HCT116 (cell line): ENCODE measurements around the gene PLEKHM3. TPM values are rescaled to one million over a fixed set of nuclear protein-coding genes. Genes with fewer than 3 reads are reported as not detected.

Experiments used
- ATAC-seq: fragments of 200-7000 bp; cut with Tn5 transposase; 2 replicates; pipeline ENCODE4 v1.9.1; 2020; ENCODE audit warnings: mild to moderate bottlenecking, moderate library complexity
- BruUV-seq: library from RNA; stranded (reverse); fragments of 400-500 nt; replicated peaks from 2 replicates; lab custom pipeline; 2021; lab: Mats Ljungman, UMichigan
- CTCF ChIA-PET: fragments of 300-600 bp; sonication (Branson Sonifier 250); formaldehyde crosslinking; loops from one replicate; lab custom pipeline; 2021; ENCODE audit warnings: antibody characterized with exemption; lab: Charles Lee
- POLR2A ChIA-PET: fragments of 300-600, 350-600 bp; sonication (Branson Sonifier 250); formaldehyde crosslinking; loops from one replicate; lab custom pipeline; 2021; ENCODE audit warnings: antibody characterized with exemption; lab: Charles Lee
- RAD21 ChIA-PET, 2 experiments: fragments of 300-600 bp; sonication (Branson Sonifier 250); formaldehyde crosslinking; loops; one replicate each; lab custom pipeline; 2023; ENCODE audit warnings: low total read pairs in 2 of 2; ENCODE audit not compliant: uncharacterized antibody in 2 of 2, unreplicated experiment in 2 of 2, low non-redundant PET in 1 of 2; lab: Charles Lee
- DNase-seq: peaks from one replicate; pipeline ENCODE4 v3.0.0-alpha.2; 2010; ENCODE audit warnings: low read depth, low spot score
- H2AFZ ChIP-seq: fragments of 200-600 bp; shearing (Covaris generic), sonication (generic); 2 replicates; pipeline ENCODE4 v1.6.1; 2017; ENCODE audit warnings: low read depth, mixed run types, mixed read lengths, antibody characterized with exemption, low read length; ENCODE audit not compliant: poor library complexity, severe bottlenecking
- H3K27ac ChIP-seq: 2 replicates; pipeline ENCODE4 v1.5.1; 2012; ENCODE audit warnings: low read depth, low read length
- H3K27me3 ChIP-seq: fragments of 200-600 bp; sonication (generic); 2 replicates; pipeline ENCODE4 v1.6.1; 2016; ENCODE audit warnings: mixed run types, low read length, mixed read lengths; ENCODE audit not compliant: insufficient read depth
- H3K36me3 ChIP-seq, 2 experiments: fragments of 200-500 bp in 1 of 2; fragments of 200-600 bp in 1 of 2; sonication (Bioruptor generic) in 1 of 2; sonication (generic) in 1 of 2; 2 replicates each; pipeline versions ENCODE4 v1.5.1 to v1.6.1; 2014 to 2016; ENCODE audit warnings: low read length in 2 of 2, inconsistent platforms in 1 of 2, mixed read lengths in 1 of 2, mixed run types in 1 of 2; ENCODE audit not compliant: insufficient read depth in 2 of 2, control insufficient read depth in 1 of 2
- H3K4me1 ChIP-seq, 2 experiments: fragments of 200-600 bp in 1 of 2; sonication (generic) in 1 of 2; 2 replicates each; pipeline versions ENCODE4 v1.5.1 to v1.6.1; 2012 to 2017; ENCODE audit warnings: low read length in 2 of 2, inconsistent platforms in 1 of 2, mild to moderate bottlenecking in 1 of 2, mixed read lengths in 1 of 2, mixed run types in 1 of 2, moderate library complexity in 1 of 2; ENCODE audit not compliant: insufficient read depth in 2 of 2, control insufficient read depth in 1 of 2
- H3K4me2 ChIP-seq: fragments of 200-600 bp; sonication (generic); 2 replicates; pipeline ENCODE4 v1.6.1; 2017; ENCODE audit warnings: mixed run types, low read length, mixed read lengths
- H3K4me3 ChIP-seq, 2 experiments: fragments of 200-600 bp in 1 of 2; sonication (generic) in 1 of 2; replicated peaks in 1 of 2; 2 replicates each; pipeline ENCODE4 v1.5.1; 2011 to 2016; ENCODE audit warnings: low read length in 2 of 2, control low read depth in 1 of 2, low read depth in 1 of 2, mild to moderate bottlenecking in 1 of 2, mixed read lengths in 1 of 2, mixed run types in 1 of 2
- H3K79me2 ChIP-seq: fragments of 200-600 bp; sonication (generic); 2 replicates; pipeline ENCODE4 v1.6.1; 2017; ENCODE audit warnings: mild to moderate bottlenecking, mixed run types, low read length, moderate library complexity, mixed read lengths; ENCODE audit not compliant: insufficient read depth
- H3K9ac ChIP-seq: fragments of 200-600 bp; sonication (generic); 2 replicates; pipeline ENCODE4 v1.6.1; 2016; ENCODE audit warnings: low read length, mixed read lengths
- H3K9me2 ChIP-seq: fragments of 200-600 bp; sonication (generic), shearing (Covaris generic); 2 replicates; pipeline ENCODE4 v1.6.1; 2017; ENCODE audit warnings: mixed run types, mild to moderate bottlenecking, moderate library complexity; ENCODE audit not compliant: insufficient read depth
- H3K9me3 ChIP-seq, 2 experiments: fragments of 200-500 bp in 1 of 2; fragments of 200-600 bp in 1 of 2; sonication (Bioruptor generic) in 1 of 2; sonication (generic) in 1 of 2; 2 replicates each; pipeline ENCODE4 v1.6.1; 2014 to 2017; ENCODE audit warnings: low read length in 2 of 2, mixed read lengths in 2 of 2, inconsistent platforms in 1 of 2, low read depth in 1 of 2, mild to moderate bottlenecking in 1 of 2, mixed run types in 1 of 2, moderate library complexity in 1 of 2; ENCODE audit not compliant: control insufficient read depth in 1 of 2, insufficient read depth in 1 of 2
- H4K20me1 ChIP-seq: fragments of 200-600 bp; sonication (generic), shearing (Covaris generic); 2 replicates; pipeline ENCODE4 v1.6.1; 2017; ENCODE audit warnings: mixed run types, mild to moderate bottlenecking, moderate library complexity; ENCODE audit not compliant: insufficient read depth
- CBX3 ChIP-seq: IDR thresholded peaks from 2 replicates; pipeline ENCODE4 v1.6.1; 2012; ENCODE audit warnings: low read depth
- CEBPB ChIP-seq: IDR thresholded peaks from 2 replicates; pipeline ENCODE4 v1.6.1; 2012; ENCODE audit warnings: low read depth
- EGR1 ChIP-seq: IDR thresholded peaks from 2 replicates; pipeline ENCODE4 v1.6.1; 2012; ENCODE audit warnings: low read depth
- EZH2phosphoT487 ChIP-seq: fragments of 200-600 bp; IDR thresholded peaks from 2 replicates; pipeline ENCODE4 v1.6.1; 2018; ENCODE audit warnings: antibody characterized with exemption, borderline replicate concordance
- FOSL1 ChIP-seq: IDR thresholded peaks from 2 replicates; pipeline ENCODE4 v1.6.1; 2012; ENCODE audit warnings: low read depth
- JUND ChIP-seq: IDR thresholded peaks from 2 replicates; pipeline ENCODE4 v1.6.1; 2012
- SIN3A ChIP-seq: IDR thresholded peaks from 2 replicates; pipeline ENCODE4 v1.6.1; 2012; ENCODE audit warnings: low read depth
- SP1 ChIP-seq: IDR thresholded peaks from 2 replicates; pipeline ENCODE4 v1.6.1; 2012; ENCODE audit warnings: low read depth
- SRF ChIP-seq: IDR thresholded peaks from 2 replicates; pipeline ENCODE4 v1.6.1; 2012; ENCODE audit warnings: low read depth
- ZFX ChIP-seq: fragments of 450-650 bp; IDR thresholded peaks from 2 replicates; pipeline ENCODE4 v1.6.1; 2017
- ZNF274 ChIP-seq: fragments of 200-500 bp; sonication (Bioruptor generic); IDR thresholded peaks from 2 replicates; pipeline ENCODE4 v1.6.1; 2014; ENCODE audit warnings: mild to moderate bottlenecking, low read depth, low read length, inconsistent platforms
- intact Hi-C: fragments of 100-400 bp; cut with micrococcal nuclease; formaldehyde crosslinking; loops from 2 replicates; pipeline ENCODE4 v1.10.0; 2022
- total RNA-seq: library from RNA; stranded (reverse); gene quantifications from one replicate; pipeline ENCODE4 v1.2.1, GENCODE V29; 2021; ENCODE audit not compliant: unreplicated experiment
- TF ChIP-seq, protein P1 (sequence below): IDR thresholded peaks from 2 replicates; pipeline ENCODE4 v1.6.1; 2011; ENCODE audit warnings: mild to moderate bottlenecking, low read length, moderate library complexity; ENCODE audit not compliant: insufficient replicate concordance; ENCODE audit errors: extremely low read depth

Gene PLEKHM3
- total RNA-seq, 1 experiment from 2014 or later: 6.3 TPM

DNA sequence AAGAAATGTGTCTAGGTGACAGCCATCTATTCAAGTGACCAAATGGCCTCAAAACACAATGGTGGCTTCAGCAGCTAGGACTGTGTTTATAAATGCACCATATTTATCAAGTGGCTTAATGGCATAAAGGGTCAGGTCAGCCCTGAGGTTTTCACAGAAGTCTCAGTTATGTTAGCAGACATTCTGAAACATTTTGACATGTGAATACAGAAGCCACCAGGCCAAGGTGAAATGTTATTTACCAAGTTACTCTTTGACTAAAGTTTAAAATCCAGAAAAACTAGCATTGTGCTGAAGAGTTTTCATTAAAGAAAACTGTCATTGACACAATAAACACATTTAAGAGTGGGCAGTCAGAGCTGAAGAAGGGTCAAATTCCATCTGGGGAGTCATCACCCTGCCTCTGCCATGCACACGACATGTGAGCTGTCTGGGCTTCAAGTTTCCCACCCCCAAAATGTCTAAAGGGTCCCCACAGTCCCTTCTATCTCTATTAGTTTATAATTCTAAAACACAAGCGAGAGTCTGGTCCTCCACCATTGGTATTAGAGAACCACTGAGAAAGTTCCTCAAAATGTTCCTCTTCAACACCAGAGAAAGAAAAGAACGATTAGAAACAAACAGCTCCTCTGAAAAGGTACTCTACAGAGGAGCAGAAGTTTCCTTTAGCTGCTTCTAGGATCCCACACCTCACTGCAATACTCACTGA is 178.1 kb downstream of the PLEKHM3 start:
- H3K9me2 ChIP-seq: no peaks in the 10 kb centered on the region
- ChIA-PET CTCF (no interaction called here), RAD21 (interaction anchor here in 1 of 2 experiments (0.5 kb wide), 1 partner anchor 41 kb away, joined by 3 read pairs; no protein-coding TSS in a partner anchor), POLR2A (no interaction called here)
- no peaks in the 10 kb centered on the region for H3K79me2 ChIP-seq
- H2AFZ ChIP-seq: no peak overlapping the region
- H3K27ac ChIP-seq: no peak overlapping the region
- H4K20me1 ChIP-seq: no peaks in the 10 kb centered on the region
- H3K4me2 ChIP-seq: no peak overlapping the region
- no peaks in the 10 kb centered on the region for H3K27me3 ChIP-seq
- no TSS peak for BruUV-seq
- H3K4me1 ChIP-seq: peaks cover 0 to 15% of the 10 kb centered on the region in 2 experiments; a peak in 1 of 4 replicates
- no peaks in the 10 kb centered on the region for H3K36me3 ChIP-seq
- H3K9me3 ChIP-seq: no peaks in the 10 kb centered on the region
- intact Hi-C loops: no loop called here
- H3K4me3 ChIP-seq: no peak overlapping the region
- TF ChIP-seq CEBPB (no peak), SRF (no peak), JUND (no peak), CBX3 (no peak), FOSL1 (no peak), SIN3A (no peak), SP1 (no peak), ZNF274 (no peak), EZH2phosphoT487 (no peak), ZFX (no peak), EGR1 (no peak)
- TF ChIP-seq, protein P1, sequence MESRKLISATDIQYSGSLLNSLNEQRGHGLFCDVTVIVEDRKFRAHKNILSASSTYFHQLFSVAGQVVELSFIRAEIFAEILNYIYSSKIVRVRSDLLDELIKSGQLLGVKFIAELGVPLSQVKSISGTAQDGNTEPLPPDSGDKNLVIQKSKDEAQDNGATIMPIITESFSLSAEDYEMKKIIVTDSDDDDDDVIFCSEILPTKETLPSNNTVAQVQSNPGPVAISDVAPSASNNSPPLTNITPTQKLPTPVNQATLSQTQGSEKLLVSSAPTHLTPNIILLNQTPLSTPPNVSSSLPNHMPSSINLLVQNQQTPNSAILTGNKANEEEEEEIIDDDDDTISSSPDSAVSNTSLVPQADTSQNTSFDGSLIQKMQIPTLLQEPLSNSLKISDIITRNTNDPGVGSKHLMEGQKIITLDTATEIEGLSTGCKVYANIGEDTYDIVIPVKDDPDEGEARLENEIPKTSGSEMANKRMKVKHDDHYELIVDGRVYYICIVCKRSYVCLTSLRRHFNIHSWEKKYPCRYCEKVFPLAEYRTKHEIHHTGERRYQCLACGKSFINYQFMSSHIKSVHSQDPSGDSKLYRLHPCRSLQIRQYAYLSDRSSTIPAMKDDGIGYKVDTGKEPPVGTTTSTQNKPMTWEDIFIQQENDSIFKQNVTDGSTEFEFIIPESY: no peak
- DNase-seq (no peak), ATAC-seq (no peak)
- no peak overlapping the region for H3K9ac ChIP-seq
